ENCODE measurements around the gene BATF.

Gene BATF

GRCh38 chr14:75527449-75528163, 5.3 kb downstream of the BATF start:
- Histone ChIP-seq H3K4me3 (ENCODE audit: low read depth, low read length) (no peak overlapping the region), H3K9ac (no peak overlapping the region), H2AFZ (no peak overlapping the region), H3K4me1 (peaks cover 24% of the 10 kb centered on the region), H3K9me3 (ENCODE audit: control insufficient read depth, low read length) (no peaks in the 10 kb centered on the region), H3K36me3 (ENCODE audit: control insufficient read depth, insufficient read depth, low read length) (no peaks in the 10 kb centered on the region), H3K27me3 (ENCODE audit: control insufficient read depth, insufficient read depth, low read length) (no peaks in the 10 kb centered on the region), H3K79me2 (peaks cover 46% of the 10 kb centered on the region), H3K4me2 (ENCODE audit: low read length) (no peak overlapping the region), H3K27ac (no peak overlapping the region)
- TF ChIP-seq CTCF (IDR thresholded peaks at IDR 0.05): no peak

DNA sequence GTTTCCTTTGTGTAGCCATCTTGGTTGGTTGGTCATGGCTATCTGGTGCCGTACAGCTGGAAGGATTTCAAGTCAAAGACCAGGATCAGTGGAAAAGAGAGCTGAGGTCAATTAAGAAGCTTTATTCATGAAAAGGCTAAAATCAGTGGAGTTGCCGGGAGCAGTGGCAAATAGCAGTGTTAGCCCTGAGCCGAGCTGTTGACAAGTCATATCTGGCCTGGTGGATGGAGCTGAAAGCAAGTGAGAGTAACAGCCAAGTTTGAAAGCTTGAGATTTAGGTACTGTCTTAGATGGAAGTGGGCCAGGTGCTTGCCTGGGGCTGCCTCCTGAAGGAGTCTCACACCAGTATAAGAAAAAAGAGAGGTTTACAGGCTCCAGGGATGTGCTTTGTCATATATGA, 9.0 kb downstream of the BATF start:
- Histone ChIP-seq H3K9ac (no peak overlapping the region), H3K27me3 (ENCODE audit: control insufficient read depth, insufficient read depth, low read length) (no peaks in the 10 kb centered on the region), H3K4me3 (ENCODE audit: low read depth, low read length) (no peak overlapping the region), H3K79me2 (peaks cover 25% of the 10 kb centered on the region), H3K27ac (no peak overlapping the region), H3K4me2 (ENCODE audit: low read length) (no peak overlapping the region), H2AFZ (peak overlapping the region; percentile 9), H3K36me3 (ENCODE audit: control insufficient read depth, insufficient read depth, low read length) (no peaks in the 10 kb centered on the region), H3K9me3 (ENCODE audit: control insufficient read depth, low read length) (no peaks in the 10 kb centered on the region), H3K4me1 (peaks cover 15% of the 10 kb centered on the region)
- TF ChIP-seq CTCF (IDR thresholded peaks at IDR 0.05): no peak

- Histone ChIP-seq H3K9ac (no peak overlapping the region), H3K27me3 (ENCODE audit: control insufficient read depth, insufficient read depth, low read length) (no peaks in the 10 kb centered on the region), H2AFZ (no peak overlapping the region), H3K36me3 (ENCODE audit: control insufficient read depth, insufficient read depth, low read length) (no peaks in the 10 kb centered on the region), H3K4me2 (ENCODE audit: low read length) (no peak overlapping the region), H3K79me2 (peaks cover 19% of the 10 kb centered on the region), H3K9me3 (ENCODE audit: control insufficient read depth, low read length) (no peaks in the 10 kb centered on the region), H3K4me1 (peaks cover 14% of the 10 kb centered on the region), H3K27ac (no peak overlapping the region), H3K4me3 (ENCODE audit: low read depth, low read length) (no peak overlapping the region)
- no peak for TF ChIP-seq CTCF (IDR thresholded peaks at IDR 0.05)
Measured at GRCh38 chr14:75531660-75532317, 9.5 kb downstream of the BATF start.

DNA sequence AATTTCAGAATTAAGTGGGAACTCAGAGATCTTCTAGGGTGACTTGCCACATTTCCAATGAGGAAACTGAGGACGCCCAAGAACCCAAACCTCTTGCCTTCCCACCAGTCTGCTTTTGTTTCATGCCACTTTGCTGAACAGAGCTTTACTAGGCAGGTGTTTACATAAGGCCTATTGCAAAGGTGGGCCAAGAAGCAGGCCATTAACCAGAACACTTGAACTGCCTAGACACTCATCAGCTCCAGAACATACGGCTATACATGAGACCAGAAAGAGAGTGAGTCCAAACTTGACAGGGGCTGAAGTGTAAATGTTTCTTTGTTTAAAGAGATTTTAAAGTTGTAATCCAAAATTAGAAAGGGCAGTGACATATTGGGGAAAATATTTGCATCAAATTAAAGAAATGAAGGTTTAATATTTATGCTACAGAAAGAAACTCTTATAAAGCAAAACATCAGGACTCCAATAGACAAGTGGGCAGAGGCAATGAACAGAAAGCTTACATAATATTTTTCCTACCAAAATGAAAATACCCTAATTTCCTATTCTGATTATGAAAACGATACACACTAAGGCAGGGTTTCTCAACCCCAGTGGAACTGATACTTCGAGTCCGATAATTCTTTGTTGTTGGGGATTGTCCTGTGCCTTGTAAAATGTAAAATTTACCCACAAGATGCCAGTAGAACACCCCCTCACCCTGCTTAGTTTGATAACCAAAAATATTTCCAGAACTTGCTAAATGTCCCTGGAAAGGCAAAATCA, 11.7 kb downstream of the BATF start:
- H3K79me2 ChIP-seq: peaks cover 9% of the 10 kb centered on the region
- no peak overlapping the region for H3K4me2 ChIP-seq (ENCODE audit: low read length)
- no peaks in the 10 kb centered on the region for H3K27me3 ChIP-seq (ENCODE audit: control insufficient read depth, insufficient read depth, low read length)
- H3K27ac ChIP-seq: peak overlapping the region; percentile 85
- no peak for TF ChIP-seq CTCF (IDR thresholded peaks at IDR 0.05)
- no peaks in the 10 kb centered on the region for H3K9me3 ChIP-seq (ENCODE audit: control insufficient read depth, low read length)
- H2AFZ ChIP-seq: peak overlapping the region; percentile 24
- peaks cover 16% of the 10 kb centered on the region for H3K4me1 ChIP-seq
- no peak overlapping the region for H3K9ac ChIP-seq
- H3K4me3 ChIP-seq (ENCODE audit: low read depth, low read length): no peak overlapping the region
- H3K36me3 ChIP-seq (ENCODE audit: control insufficient read depth, insufficient read depth, low read length): no peaks in the 10 kb centered on the region

Measured in parathyroid adenoma (tissue), 2 donors.